NCI-H2227 (cell line): Measurements from ENCODE around the gene PPIB.
"Not testable (repeated sequence)": the region's sequence is repeated elsewhere in the genome, so short reads cannot be mapped to it uniquely, and the experiment has no call there.

Experiments
- DNase-seq: peaks from one replicate; lab custom pipeline; 2025; ENCODE audit not compliant: unreplicated experiment; lab: John Stamatoyannopoulos, UW

The PPIB gene

DNA sequence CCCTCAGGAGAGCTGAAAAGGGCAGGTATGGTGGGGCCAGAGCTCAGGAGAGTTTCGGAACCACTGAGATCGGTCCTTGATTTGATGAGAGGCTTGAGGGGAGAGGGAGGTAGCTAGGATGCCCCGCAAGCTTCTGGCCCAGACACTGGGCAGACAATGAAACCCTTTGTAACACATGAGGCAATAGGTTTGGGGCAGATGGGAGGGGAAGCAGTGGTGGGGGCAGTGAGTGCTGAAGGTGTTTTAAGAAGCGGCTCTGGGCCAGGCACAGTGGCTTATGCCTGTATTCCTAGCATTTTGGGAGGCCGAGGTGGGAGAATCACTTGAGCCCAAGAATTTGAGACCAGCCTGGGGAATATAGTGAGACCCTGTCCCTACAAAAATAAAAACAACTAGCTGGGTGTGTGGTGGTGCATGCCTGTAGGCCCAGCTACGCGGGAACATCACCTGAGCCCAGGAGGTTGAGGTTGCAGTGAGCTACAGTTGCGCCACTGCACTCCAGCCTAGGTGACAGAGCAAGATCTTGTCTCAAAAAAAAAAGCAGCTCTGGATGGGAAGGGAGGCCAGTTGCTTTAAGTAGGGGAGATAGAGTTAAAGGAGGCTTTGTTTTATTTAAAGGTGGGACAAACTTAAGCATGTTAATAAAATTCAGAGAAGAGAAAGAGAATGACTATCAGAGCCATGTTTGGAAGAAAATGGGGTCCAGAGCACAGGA lies 20.9 kb downstream of the PPIB start:
- DNase-seq = no peak

DNA sequence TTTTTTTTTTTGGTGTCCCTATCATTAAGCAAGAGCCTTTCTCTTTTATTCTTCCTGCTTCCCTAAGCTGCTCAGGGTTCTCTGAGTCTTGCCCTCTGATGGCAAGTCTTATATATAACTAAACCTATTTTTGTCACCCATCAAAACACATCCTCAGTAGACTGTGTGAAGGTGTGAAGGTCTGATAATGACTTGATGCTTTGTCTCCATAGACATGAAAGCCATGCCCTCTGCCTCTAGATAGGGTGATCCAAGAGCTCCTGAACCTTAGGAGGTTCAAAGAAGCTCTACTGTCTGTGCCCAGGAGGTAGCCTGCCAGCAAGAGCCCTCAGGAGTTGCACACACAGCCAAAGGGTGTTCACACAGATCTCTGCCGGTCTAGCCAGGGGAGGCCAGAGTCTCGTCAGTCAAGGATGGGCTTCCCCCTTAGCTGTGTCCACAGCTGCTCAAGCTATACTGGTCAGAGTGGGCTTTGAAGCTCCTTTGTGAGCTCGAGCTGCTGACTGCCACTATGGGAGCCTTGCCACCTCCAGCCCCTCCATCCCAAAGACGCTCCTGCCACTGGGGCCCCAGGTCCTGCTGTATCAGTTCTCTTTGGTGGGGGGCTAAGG lies 24.4 kb downstream of the PPIB start:
- no peak for DNase-seq

DNA sequence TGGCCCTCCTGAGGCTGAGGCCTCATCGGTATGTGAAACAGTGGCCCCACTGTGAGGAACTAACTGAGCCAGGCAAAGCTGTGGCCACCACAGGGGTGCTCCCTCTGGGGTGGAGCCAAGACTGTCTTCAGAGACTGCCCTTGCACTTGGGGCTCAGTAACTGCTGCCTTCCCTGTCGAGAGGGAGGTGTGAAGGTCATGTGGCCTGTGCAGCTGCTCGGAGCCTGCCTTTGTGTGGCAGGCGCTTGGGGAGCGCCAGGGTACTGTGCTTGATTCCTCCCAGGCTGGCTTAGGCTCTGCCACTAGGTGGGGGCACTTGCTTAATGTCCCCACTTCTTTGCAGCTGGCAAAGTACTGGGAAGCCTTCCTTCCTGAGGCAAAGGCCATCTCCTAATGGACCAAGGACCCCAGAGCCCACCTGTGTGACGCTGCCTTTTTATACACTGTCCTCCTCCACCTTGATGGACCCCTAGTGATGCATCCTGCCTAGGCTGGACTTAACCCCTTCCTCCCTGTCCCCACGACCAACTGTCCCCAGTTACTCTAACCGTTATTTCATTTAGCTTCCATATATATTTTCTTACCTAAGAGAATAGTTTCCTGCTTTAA lies 25.5 kb downstream of the PPIB start:
- no peak for DNase-seq

- no peak for DNase-seq
Measured at GRCh38 chr15:64136347-64136746, 26.5 kb downstream of the PPIB start.

- DNase-seq = no peak
Measured at GRCh38 chr15:64134345-64134829, 28.4 kb downstream of the PPIB start.

GRCh38 chr15:64133623-64134344 lies 29.0 kb downstream of the PPIB start:
- DNase-seq = no peak

DNA sequence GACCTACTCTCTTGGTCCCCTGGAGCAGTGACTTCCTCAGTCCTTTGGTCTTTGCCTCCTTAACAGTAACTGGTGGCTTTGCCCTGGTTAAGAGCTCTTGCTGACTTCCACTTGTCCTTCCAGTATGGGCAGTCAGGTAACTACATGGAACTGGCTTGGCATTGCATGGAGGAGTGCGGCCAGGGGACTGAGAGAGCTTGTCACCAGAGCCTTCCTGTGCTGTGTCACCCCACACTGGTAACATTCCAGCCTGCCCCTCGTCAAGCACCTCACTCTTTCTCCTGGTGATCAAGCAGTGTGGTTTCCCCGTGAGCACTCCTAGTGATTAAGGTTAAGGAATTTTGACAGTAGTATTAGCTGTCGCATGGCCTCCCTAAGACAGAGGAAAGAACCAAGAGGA lies 30.6 kb downstream of the PPIB start:
- DNase-seq = no peak

DNA sequence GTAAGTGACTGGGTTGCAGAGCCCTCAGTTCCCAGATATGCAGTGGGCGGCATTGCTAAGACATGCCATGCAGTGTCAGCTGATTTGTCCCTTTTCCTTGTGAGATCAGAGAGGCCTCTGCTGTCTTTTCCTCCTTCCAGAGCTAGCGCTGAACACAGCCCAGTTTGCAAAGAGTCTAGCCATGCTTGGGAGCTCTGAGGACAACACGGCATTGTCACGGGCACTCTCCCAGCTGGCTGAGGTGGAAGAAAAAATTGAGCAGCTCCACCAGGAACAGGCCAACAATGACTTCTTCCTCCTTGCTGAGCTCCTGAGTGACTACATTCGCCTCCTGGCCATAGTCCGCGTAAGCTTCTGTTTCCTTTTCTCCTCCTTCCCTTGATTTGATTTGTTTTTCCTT lies 31.3 kb downstream of the PPIB start:
- no peak for DNase-seq

DNA sequence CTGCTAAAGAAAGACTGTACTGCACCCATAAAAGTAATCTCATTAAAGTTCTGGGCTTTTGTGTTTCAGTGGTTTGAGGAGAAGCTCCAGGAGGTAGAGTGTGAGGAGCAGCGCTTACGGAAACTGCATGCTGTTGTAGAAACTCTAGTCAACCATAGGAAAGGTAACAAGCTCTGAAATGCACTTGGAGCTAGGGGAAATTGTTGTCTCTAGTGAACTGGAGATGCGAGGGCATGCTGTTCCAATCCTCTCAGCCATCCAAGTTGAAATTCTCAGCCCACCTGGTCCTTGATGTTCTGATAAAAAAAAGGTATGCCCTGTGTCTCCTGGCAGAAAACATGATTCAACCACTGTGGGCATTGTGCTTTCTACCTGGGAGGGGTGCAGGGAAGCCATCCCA lies 32.7 kb downstream of the PPIB start:
- DNase-seq = no peak

DNA sequence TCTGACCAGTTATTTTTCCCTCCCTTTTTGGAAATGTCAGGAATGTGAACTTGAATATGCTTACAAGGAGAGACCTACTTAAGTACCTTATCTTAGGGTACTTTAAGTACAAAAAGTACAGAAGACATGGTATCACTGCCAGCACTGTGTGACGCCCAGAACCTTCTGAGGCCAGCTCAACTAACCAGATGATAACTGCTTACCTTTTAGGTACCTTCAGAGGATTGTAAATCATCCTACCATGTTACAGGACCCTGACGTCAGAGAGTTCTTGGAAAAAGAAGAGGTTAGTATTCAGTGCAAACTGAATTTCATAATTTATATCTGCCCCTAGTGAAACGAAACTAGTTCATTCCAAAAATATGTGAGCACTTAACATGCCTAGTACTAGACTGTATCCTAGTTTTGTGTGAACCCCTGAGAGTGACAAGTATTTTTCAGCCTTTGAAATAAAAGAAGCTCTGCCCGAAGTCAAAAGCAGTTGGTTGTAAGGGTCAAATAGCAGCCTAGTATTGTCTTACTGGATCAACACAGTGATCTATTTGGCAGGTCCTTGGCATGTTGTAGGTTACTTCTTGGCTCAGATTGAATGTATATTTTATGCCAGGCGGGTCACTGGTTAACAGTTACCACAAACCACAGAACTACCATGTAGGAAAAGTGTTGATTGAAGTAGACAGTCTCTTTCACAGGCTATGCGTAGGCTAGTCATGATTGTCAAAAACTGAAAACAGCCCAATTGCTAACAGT lies 35.1 kb downstream of the PPIB start:
- DNase-seq = no peak

- no peak for DNase-seq
Measured at GRCh38 chr15:64125978-64126377, 36.8 kb downstream of the PPIB start.

GRCh38 chr15:64122936-64123351 lies 39.9 kb downstream of the PPIB start:
- no peak for DNase-seq

GRCh38 chr15:64122444-64122843 lies 40.4 kb downstream of the PPIB start:
- DNase-seq = no peak

DNA sequence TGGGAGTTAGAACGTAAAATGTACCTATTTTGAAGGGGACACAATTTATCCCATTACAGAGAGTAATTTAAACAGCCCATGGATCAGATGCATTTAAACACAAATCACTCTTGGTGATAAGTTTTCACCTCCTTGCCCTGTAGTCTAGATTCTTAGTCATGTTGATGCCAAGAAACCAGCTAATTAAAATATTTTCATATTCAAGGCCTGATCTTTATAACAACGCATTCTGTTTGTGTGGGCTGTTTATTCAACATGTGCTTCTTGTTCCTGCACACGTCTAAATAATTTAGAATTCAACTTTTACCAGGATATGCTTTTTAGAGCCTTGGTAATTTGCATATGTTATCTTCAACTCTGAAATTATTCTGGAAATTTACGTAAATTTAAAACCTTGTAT lies 41.2 kb downstream of the PPIB start:
- DNase-seq = no peak

DNA sequence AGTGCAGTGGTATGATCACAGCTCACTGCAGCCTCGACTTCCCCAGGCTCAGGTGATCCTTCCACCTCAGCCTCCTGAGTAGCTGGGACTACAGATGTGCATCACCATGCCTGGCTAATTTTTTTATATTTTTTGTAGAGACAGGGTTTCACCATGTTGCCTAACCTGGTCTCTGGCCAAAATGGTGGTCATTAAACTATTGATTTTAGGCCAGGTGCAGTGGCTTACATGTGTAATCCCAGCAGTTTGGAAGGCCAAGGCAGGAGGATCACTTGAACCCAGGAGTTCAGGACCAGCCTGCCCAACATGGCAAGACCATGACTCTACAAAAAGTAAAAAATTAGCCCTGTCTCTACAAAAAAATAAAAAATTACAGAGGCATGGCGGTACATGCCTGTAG lies 42.5 kb downstream of the PPIB start:
- DNase-seq = not testable (repeated sequence)

GRCh38 chr15:64117759-64118487 lies 44.9 kb downstream of the PPIB start:
- DNase-seq = no peak

DNA sequence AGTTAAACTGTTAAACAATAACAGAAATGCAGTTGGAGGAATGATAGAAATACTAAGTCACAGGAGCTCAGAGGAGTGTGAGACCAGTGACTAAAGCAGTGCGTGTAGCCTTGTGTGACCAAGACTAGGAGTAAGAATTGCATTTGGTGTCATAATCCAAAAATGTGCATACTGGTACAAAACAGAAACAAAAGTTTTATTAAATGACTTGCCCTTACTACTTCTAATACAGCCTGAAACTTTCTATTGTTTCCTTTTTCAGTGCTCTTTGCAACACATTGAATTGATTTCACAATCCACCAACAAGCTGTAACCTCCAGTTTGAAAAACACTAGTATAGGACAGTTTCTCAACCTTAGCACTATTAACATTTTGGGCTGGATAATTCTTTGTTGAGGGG lies 49.9 kb downstream of the PPIB start:
- DNase-seq = no peak

DNA sequence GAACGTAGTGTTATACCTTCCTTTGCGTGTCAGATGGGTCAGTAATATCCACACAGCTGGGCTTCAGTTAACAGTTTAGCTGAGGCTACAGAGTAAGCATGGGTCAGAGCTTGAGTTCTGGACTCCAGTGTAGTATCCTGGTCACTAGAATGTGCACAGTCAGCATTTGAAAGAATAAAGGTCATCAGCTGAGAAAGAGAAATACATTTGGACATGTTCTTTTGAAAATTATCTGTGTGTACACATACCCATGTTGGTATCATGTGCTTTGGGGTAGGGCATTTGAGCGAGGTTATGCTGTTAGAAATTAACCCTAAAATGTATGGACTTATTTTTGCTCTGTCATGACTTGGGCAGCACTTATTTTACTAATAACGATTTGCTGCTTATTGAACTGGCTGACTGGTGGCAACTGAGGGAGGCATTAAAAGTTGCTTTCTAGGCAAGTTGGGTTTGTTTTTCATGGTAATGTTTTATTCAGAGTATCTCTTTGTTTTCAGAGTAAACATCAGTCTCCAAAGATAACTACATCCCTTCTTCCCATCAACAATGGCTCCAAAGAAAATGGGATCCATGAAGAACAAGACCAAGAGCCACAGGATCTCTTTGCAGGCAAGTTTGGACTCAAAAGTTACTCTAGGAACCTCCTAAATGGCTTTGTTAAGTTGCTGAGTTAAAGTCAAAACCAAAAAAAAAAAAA lies 50.6 kb downstream of the PPIB start:
- no peak for DNase-seq

DNA sequence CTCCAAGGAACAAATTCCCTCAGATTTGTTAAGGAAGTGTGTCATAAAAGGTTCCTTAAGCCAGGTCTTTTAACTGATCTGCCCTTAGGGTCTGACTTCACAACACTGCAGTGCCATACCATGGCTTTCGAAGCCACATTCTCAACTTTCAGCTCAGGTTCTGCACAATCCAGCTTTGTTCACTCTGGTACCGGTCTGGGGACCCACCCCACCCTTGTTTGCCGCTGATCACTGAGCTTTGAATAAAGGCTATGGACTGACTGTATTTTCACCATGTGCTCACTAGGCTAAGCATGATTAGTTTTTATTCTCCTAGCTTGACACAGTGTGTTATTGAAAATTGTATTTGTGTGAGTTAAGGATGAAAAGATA lies 51.2 kb downstream of the PPIB start:
- no peak for DNase-seq
